Endothelial cell of umbilical vein (primary cell): Measurements from ENCODE around the gene LCTL. TPM values are rescaled to one million over a fixed set of nuclear protein-coding genes. Genes with fewer than 3 reads are reported as not detected.

Experiments
- BruUV-seq: library from RNA; stranded (reverse); fragments of 400-500 nt; replicated peaks from 2 replicates; lab custom pipeline; 2021; lab: Mats Ljungman, UMichigan
- CTCF ChIA-PET: fragments of 300-600, 350-600 bp; sonication (Branson Sonifier 250); formaldehyde crosslinking; loops from one replicate; lab custom pipeline; 2021; ENCODE audit warnings: antibody characterized with exemption, inconsistent platforms; lab: Charles Lee
- POLR2A ChIA-PET: fragments of 300-600, 350-600 bp; sonication (Branson Sonifier 250); formaldehyde crosslinking; loops from one replicate; lab custom pipeline; 2021; ENCODE audit warnings: antibody characterized with exemption, inconsistent platforms; lab: Charles Lee
- DNase-seq: peaks from one replicate; pipeline ENCODE4 v3.0.0-alpha.2; 2011; ENCODE audit warnings: low read depth, low spot score
- FAIRE-seq: peaks from 2 replicates; lab custom pipeline; 2011; peaks lifted over from hg19 to GRCh38; lab: Jason Lieb, UNC
- H2AFZ ChIP-seq: 2 replicates; pipeline ENCODE4 v1.6.0; 2012; ENCODE audit warnings: low read depth, low read length, control low read depth, inconsistent platforms
- H3K27ac ChIP-seq: 2 replicates; pipeline ENCODE4 v1.5.1; 2011; ENCODE audit warnings: low read depth, mild to moderate bottlenecking, control low read depth, low read length, moderate library complexity; ENCODE audit not compliant: insufficient read depth
- H3K27me3 ChIP-seq, 2 experiments: 2 replicates each; pipeline versions ENCODE4 v1.6.0 to v1.6.1; 2011; ENCODE audit warnings: low read length in 2 of 2, mixed read lengths in 1 of 2; ENCODE audit not compliant: control insufficient read depth in 2 of 2, insufficient read depth in 2 of 2
- H3K36me3 ChIP-seq, 2 experiments: 2 replicates in 1 of 2; 3 replicates in 1 of 2; pipeline ENCODE4 v1.5.1; 2011; ENCODE audit warnings: low read length in 2 of 2, mild to moderate bottlenecking in 1 of 2, moderate library complexity in 1 of 2; ENCODE audit not compliant: control insufficient read depth in 2 of 2, insufficient read depth in 2 of 2; ENCODE audit errors: extremely low read depth in 1 of 2
- H3K4me1 ChIP-seq: 3 replicates; pipeline ENCODE4 v1.5.1; 2011; ENCODE audit warnings: mild to moderate bottlenecking, low read length; ENCODE audit not compliant: control insufficient read depth, insufficient read depth; ENCODE audit errors: extremely low read depth
- H3K4me2 ChIP-seq: 2 replicates; pipeline ENCODE4 v1.6.1; 2011; ENCODE audit warnings: low read length, control low read depth, mixed read lengths; ENCODE audit not compliant: insufficient read depth
- H3K4me3 ChIP-seq, 3 experiments: fragments of 200-600 bp in 1 of 3; sonication (generic), shearing (Covaris generic) in 1 of 3; replicated peaks in 1 of 3; 2 replicates each; pipeline ENCODE4 v1.5.1; 2011 to 2016; ENCODE audit warnings: control low read depth in 3 of 3, low read length in 3 of 3, mild to moderate bottlenecking in 2 of 3, inconsistent platforms in 1 of 3, low read depth in 1 of 3, moderate library complexity in 1 of 3; ENCODE audit not compliant: insufficient read depth in 1 of 3
- H3K79me2 ChIP-seq: 2 replicates; pipeline ENCODE4 v1.6.0; 2012; ENCODE audit warnings: low read length, inconsistent platforms; ENCODE audit not compliant: control insufficient read depth, insufficient read depth
- H3K9ac ChIP-seq: replicated peaks from 2 replicates; pipeline ENCODE3; 2011; ENCODE audit warnings: low read length, control low read depth; ENCODE audit not compliant: insufficient read depth; ENCODE audit errors: extremely low read depth
- H3K9me1 ChIP-seq: replicated peaks from 3 replicates; pipeline ENCODE4 v1.6.0; 2011; ENCODE audit warnings: mild to moderate bottlenecking, low read length; ENCODE audit not compliant: control insufficient read depth, insufficient read depth; ENCODE audit errors: extremely low read depth
- H3K9me3 ChIP-seq: replicated peaks from 2 replicates; pipeline ENCODE4 v1.5.1; 2012; ENCODE audit warnings: low read length, inconsistent platforms; ENCODE audit not compliant: control insufficient read depth, insufficient read depth
- H4K20me1 ChIP-seq: replicated peaks from 2 replicates; pipeline ENCODE3; 2011; ENCODE audit warnings: mild to moderate bottlenecking, low read length; ENCODE audit not compliant: control insufficient read depth, insufficient read depth; ENCODE audit errors: extremely low read depth
- CTCF ChIP-seq, 2 donors: IDR thresholded peaks; 1 replicate in 1 of 2; 2 replicates in 1 of 2; pipeline ENCODE4 v1.5.1; 2011; ENCODE audit warnings: low read length in 2 of 2, mild to moderate bottlenecking in 2 of 2, moderate library complexity in 2 of 2, control low read depth in 1 of 2, inconsistent platforms in 1 of 2, low read depth in 1 of 2; ENCODE audit not compliant: insufficient read depth in 1 of 2; ENCODE audit errors: extremely low read depth in 1 of 2
- EZH2 ChIP-seq: IDR thresholded peaks from 2 replicates; pipeline ENCODE4 v1.6.1; 2012; ENCODE audit warnings: borderline replicate concordance, low read depth, mild to moderate bottlenecking, moderate library complexity, low read length, inconsistent platforms; ENCODE audit not compliant: severe bottlenecking
- FOS ChIP-seq: IDR thresholded peaks from 2 replicates; pipeline ENCODE4 v1.6.1; 2011; ENCODE audit warnings: mild to moderate bottlenecking, low read length, moderate library complexity, borderline replicate concordance; ENCODE audit not compliant: insufficient read depth
- GATA2 ChIP-seq: IDR thresholded peaks from 2 replicates; pipeline ENCODE4 v1.7.0; 2011; ENCODE audit warnings: low read depth, mild to moderate bottlenecking, moderate library complexity, mixed read lengths, low read length; ENCODE audit not compliant: insufficient read length, insufficient read depth
- JUN ChIP-seq: IDR thresholded peaks from 2 replicates; pipeline ENCODE4 v1.6.1; 2011; ENCODE audit warnings: borderline replicate concordance, low read depth; ENCODE audit not compliant: insufficient read length, insufficient read depth
- POLR2A ChIP-seq: IDR thresholded peaks from 2 replicates; pipeline ENCODE4 v1.6.1; 2012; ENCODE audit warnings: low read depth, mild to moderate bottlenecking, control low read depth, low read length
- POLR2AphosphoS5 ChIP-seq: IDR thresholded peaks from 2 replicates; pipeline ENCODE4 v1.6.1; 2012; ENCODE audit warnings: low read depth, mild to moderate bottlenecking, control low read depth, low read length, moderate library complexity; ENCODE audit not compliant: insufficient read depth
- dilution Hi-C: fragments of 300-500 bp; cut with MboI; formaldehyde crosslinking; loops from one replicate; pipeline ENCODE4 v1.15.0; 2019; ENCODE audit warnings: low sequenced_read_pairs; ENCODE audit not compliant: extremely low pct_ligation_motif_present
- intact Hi-C: fragments of 100-400 bp; cut with micrococcal nuclease; formaldehyde crosslinking; loops from one replicate; pipeline ENCODE4 v1.10.0; 2022
- polyA plus RNA-seq, 4 experiments: library from polyadenylated mRNA; depleted of rRNA in 3 of 4; stranded (reverse) in 3 of 4; unstranded in 1 of 4; fragments of >200 nt; gene quantifications; 2 replicates each; pipeline versions ENCODE4 v1.2.1 to v1.2.3, GENCODE V29; 2011 to 2012; ENCODE audit warnings: missing spikeins in 1 of 4
- total RNA-seq: library from RNA; stranded (reverse); gene quantifications from 2 replicates; pipeline ENCODE4 v1.2.3, GENCODE V29; 2021

LCTL gene
- total and polyA plus RNA-seq, 2 donors (not counting 3 experiments of a cell fraction or from before 2014, with no cell fraction given), result 0.04 TPM; not detected in 1

- Histone ChIP-seq H3K79me2 (no peaks in the 10 kb centered on the region), H2AFZ (no peak overlapping the region), H3K4me1 (no peaks in the 10 kb centered on the region), H3K36me3 (no peaks in the 10 kb centered on the region), H4K20me1 (no peaks in the 10 kb centered on the region), H3K4me3 (no peak overlapping the region), H3K9me3 (no peaks in the 10 kb centered on the region), H3K9me1 (no peaks in the 10 kb centered on the region), H3K27me3 (no peaks in the 10 kb centered on the region), H3K27ac (no peak overlapping the region), H3K9ac (no peak overlapping the region), H3K4me2 (no peak overlapping the region)
- POLR2A ChIA-PET, result no interaction called here
- CTCF ChIA-PET, result interaction anchor here (0.6 to 2.0 kb wide), 6 partner anchors 9 to 214 kb away, joined by 3 to 5 read pairs (median 3); no protein-coding TSS in a partner anchor
- no peak for TF ChIP-seq FOS
- no peak for TF ChIP-seq CTCF (IDR thresholded peaks at IDR 0.05; ENCODE audit: extremely low read depth in 1 of 2, insufficient read depth in 1 of 2, low read depth in 1 of 2, low read length in 2 of 2)
- TF ChIP-seq POLR2A, result no peak
- TF ChIP-seq POLR2AphosphoS5, result no peak
- no peak for TF ChIP-seq GATA2
- TF ChIP-seq JUN, result no peak
- no peak for TF ChIP-seq EZH2
- BruUV-seq, result no TSS peak
- intact Hi-C loops (no loop called here), dilution Hi-C loops (no loop called here)
- no peak for FAIRE-seq
- no peak for DNase-seq
Measured at GRCh38 chr15:66558271-66558670, 7.5 kb downstream of the LCTL start.
